ENCODE results near the gene RNF32. TPM values are rescaled to one million over a fixed set of nuclear protein-coding genes. Genes with fewer than 3 reads are reported as not detected.
"Not testable (repeated sequence)": the region's sequence is repeated elsewhere in the genome, so short reads cannot be mapped to it uniquely, and the experiment has no call there.

Gene RNF32
- total RNA-seq, 1 donor from 2014 or later, result 1.0 TPM

GRCh38 chr7:156629873-156630272 lies 10.7 kb upstream of the RNF32 start:
- H3K4me3 Mint-ChIP-seq, result no peak overlapping the region

GRCh38 chr7:156634117-156634516 lies 6.5 kb upstream of the RNF32 start:
- intact Hi-C loops (cut with micrococcal nuclease), result no loop called here
- no peak for TF ChIP-seq CTCF (IDR thresholded peaks at IDR 0.05)
- Mint-ChIP-seq H3K36me3 (ENCODE audit: low read depth) (peaks cover 4% of the 10 kb centered on the region), H3K27me3 (no peaks in the 10 kb centered on the region), H3K9me3 (peaks cover 3% of the 10 kb centered on the region), H3K4me3 (no peak overlapping the region), H3K4me1 (peaks cover 11% of the 10 kb centered on the region), H3K27ac (no peak overlapping the region)
- DNase-seq (no peak), ATAC-seq (ENCODE audit: low read depth) (no peak)
- CTCF ChIA-PET, result no interaction called here
- POLR2A ChIA-PET, result no interaction called here

More at GRCh38 chr7:156629873-156630272, 10.7 kb upstream of the RNF32 start:
- Mint-ChIP-seq H3K27ac (no peak overlapping the region), H3K27me3 (no peaks in the 10 kb centered on the region), H3K4me1 (no peaks in the 10 kb centered on the region), H3K9me3 (peaks cover 12% of the 10 kb centered on the region), H3K36me3 (ENCODE audit: low read depth) (no peaks in the 10 kb centered on the region)
- ATAC-seq (ENCODE audit: low read depth) (no peak), DNase-seq (no peak)
- POLR2A ChIA-PET, result no interaction called here
- no peak for TF ChIP-seq CTCF (IDR thresholded peaks at IDR 0.05)
- CTCF ChIA-PET, result no interaction called here
- intact Hi-C loops (cut with micrococcal nuclease), result no loop called here

GRCh38 chr7:156635529-156636385 lies 4.8 kb upstream of the RNF32 start:
- no peak for TF ChIP-seq CTCF (IDR thresholded peaks at IDR 0.05)
- H3K36me3 Mint-ChIP-seq (ENCODE audit: low read depth), result peaks cover 7% of the 10 kb centered on the region
- peaks cover 3% of the 10 kb centered on the region for H3K9me3 Mint-ChIP-seq
- H3K27ac Mint-ChIP-seq, result no peak overlapping the region
- ChIA-PET POLR2A (no interaction called here), CTCF (no interaction called here)
- intact Hi-C loops (cut with micrococcal nuclease), result no loop called here
- DNase-seq, result no peak
- peaks cover 20% of the 10 kb centered on the region for H3K4me1 Mint-ChIP-seq
- no peaks in the 10 kb centered on the region for H3K27me3 Mint-ChIP-seq
- ATAC-seq (ENCODE audit: low read depth), result no peak
- no peak overlapping the region for H3K4me3 Mint-ChIP-seq

- H3K36me3 Mint-ChIP-seq (ENCODE audit: low read depth); H3K27me3 Mint-ChIP-seq; POLR2A ChIA-PET; intact Hi-C loops (cut with micrococcal nuclease); H3K9me3 Mint-ChIP-seq; CTCF ChIA-PET; DNase-seq; H3K27ac Mint-ChIP-seq; ATAC-seq (ENCODE audit: low read depth); H3K4me3 Mint-ChIP-seq: not testable (repeated sequence)
- H3K4me1 Mint-ChIP-seq, result peaks cover 29% of the 10 kb centered on the region
Observed at GRCh38 chr7:156637093-156637492, 3.5 kb upstream of the RNF32 start.

- H3K27ac Mint-ChIP-seq, result no peak overlapping the region
- CTCF ChIA-PET, result no interaction called here
- no peaks in the 10 kb centered on the region for H3K27me3 Mint-ChIP-seq
- H3K9me3 Mint-ChIP-seq, result peaks cover 3% of the 10 kb centered on the region
- no peak overlapping the region for H3K4me3 Mint-ChIP-seq
- no peak for DNase-seq
- intact Hi-C loops (cut with micrococcal nuclease), result no loop called here
- TF ChIP-seq CTCF (IDR thresholded peaks at IDR 0.05), result no peak
- H3K4me1 Mint-ChIP-seq, result peaks cover 29% of the 10 kb centered on the region
- no peak for ATAC-seq (ENCODE audit: low read depth)
- peaks cover 7% of the 10 kb centered on the region for H3K36me3 Mint-ChIP-seq (ENCODE audit: low read depth)
- POLR2A ChIA-PET, result no interaction called here
Observed at GRCh38 chr7:156638443-156639077, 2.0 kb upstream of the RNF32 start.
